ENCODE measurements around the gene PKP1.

PKP1 gene

GRCh38 chr1:201248721-201249559 lies 34.4 kb upstream of the PKP1 start:
- Histone ChIP-seq H3K4me3 (ENCODE audit: severe bottlenecking) (no peak overlapping the region), H3K27me3 (ENCODE audit: insufficient read depth, poor library complexity, severe bottlenecking) (no peaks in the 10 kb centered on the region), H3K27ac (ENCODE audit: poor library complexity, severe bottlenecking) (no peak overlapping the region), H3K36me3 (ENCODE audit: low read depth) (no peaks in the 10 kb centered on the region), H3K4me1 (ENCODE audit: insufficient read depth, poor library complexity, severe bottlenecking) (no peaks in the 10 kb centered on the region), H3K9me3 (ENCODE audit: severe bottlenecking) (no peaks in the 10 kb centered on the region)
- DNase-seq (ENCODE audit: low spot score) = no peak
- ATAC-seq (ENCODE audit: low read depth) = no peak
- TF ChIP-seq, protein P1, sequence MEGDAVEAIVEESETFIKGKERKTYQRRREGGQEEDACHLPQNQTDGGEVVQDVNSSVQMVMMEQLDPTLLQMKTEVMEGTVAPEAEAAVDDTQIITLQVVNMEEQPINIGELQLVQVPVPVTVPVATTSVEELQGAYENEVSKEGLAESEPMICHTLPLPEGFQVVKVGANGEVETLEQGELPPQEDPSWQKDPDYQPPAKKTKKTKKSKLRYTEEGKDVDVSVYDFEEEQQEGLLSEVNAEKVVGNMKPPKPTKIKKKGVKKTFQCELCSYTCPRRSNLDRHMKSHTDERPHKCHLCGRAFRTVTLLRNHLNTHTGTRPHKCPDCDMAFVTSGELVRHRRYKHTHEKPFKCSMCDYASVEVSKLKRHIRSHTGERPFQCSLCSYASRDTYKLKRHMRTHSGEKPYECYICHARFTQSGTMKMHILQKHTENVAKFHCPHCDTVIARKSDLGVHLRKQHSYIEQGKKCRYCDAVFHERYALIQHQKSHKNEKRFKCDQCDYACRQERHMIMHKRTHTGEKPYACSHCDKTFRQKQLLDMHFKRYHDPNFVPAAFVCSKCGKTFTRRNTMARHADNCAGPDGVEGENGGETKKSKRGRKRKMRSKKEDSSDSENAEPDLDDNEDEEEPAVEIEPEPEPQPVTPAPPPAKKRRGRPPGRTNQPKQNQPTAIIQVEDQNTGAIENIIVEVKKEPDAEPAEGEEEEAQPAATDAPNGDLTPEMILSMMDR (IDR thresholded peaks at IDR 0.05; ENCODE audit: poor library complexity, severe bottlenecking) = no peak

DNA sequence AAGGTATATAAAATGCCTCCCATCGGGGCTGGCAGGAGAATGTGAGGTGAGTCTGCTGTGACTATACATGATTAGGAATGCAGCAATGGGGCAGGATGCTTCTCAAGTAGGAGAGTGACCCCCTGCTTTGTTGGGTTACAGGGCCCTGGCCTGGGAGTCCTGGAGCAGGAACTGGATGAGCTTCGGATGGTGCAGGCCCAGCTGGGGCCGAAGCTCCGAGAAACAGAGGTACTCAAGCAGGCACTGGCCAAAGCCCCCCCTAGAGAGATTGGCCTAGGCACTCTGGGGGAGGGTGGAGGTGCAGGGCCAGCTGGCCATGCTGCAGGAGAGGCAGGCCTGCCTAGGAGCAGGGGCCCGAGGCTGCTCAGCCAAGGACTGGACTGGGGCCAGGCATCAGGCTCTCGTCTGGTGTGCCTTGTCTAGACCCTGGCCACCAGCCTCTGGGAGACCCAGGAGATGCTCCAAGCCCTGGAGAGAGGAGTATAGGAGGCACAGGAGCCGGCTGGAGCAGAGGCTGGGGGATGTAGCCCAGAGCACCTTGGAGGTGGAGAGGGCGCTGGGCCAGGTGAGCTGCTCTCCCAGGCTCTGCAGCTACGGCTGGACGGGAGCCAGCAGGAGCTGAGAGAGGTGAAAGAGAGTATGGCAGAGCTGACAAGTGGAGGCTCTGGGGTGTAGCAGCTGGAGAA lies 32.8 kb upstream of the PKP1 start:
- peak; percentile 38 for DNase-seq (ENCODE audit: low spot score)
- Histone ChIP-seq H3K9me3 (ENCODE audit: severe bottlenecking) (no peaks in the 10 kb centered on the region), H3K27ac (ENCODE audit: poor library complexity, severe bottlenecking) (no peak overlapping the region), H3K4me1 (ENCODE audit: insufficient read depth, poor library complexity, severe bottlenecking) (no peaks in the 10 kb centered on the region), H3K27me3 (ENCODE audit: insufficient read depth, poor library complexity, severe bottlenecking) (no peaks in the 10 kb centered on the region), H3K36me3 (ENCODE audit: low read depth) (no peaks in the 10 kb centered on the region), H3K4me3 (ENCODE audit: severe bottlenecking) (no peak overlapping the region)
- no peak for ATAC-seq (ENCODE audit: low read depth)
- TF ChIP-seq, protein P1 (IDR thresholded peaks at IDR 0.05; ENCODE audit: poor library complexity, severe bottlenecking) = no peak

- no peak for ATAC-seq (ENCODE audit: low read depth)
- H3K4me3 ChIP-seq (ENCODE audit: severe bottlenecking) = no peak overlapping the region
- DNase-seq (ENCODE audit: low spot score) = no peak
- TF ChIP-seq, protein P1 (IDR thresholded peaks at IDR 0.05; ENCODE audit: poor library complexity, severe bottlenecking) = no peak
- no peaks in the 10 kb centered on the region for H3K36me3 ChIP-seq (ENCODE audit: low read depth)
- H3K27me3 ChIP-seq (ENCODE audit: insufficient read depth, poor library complexity, severe bottlenecking) = no peaks in the 10 kb centered on the region
- no peaks in the 10 kb centered on the region for H3K9me3 ChIP-seq (ENCODE audit: severe bottlenecking)
- H3K4me1 ChIP-seq (ENCODE audit: insufficient read depth, poor library complexity, severe bottlenecking) = no peaks in the 10 kb centered on the region
- H3K27ac ChIP-seq (ENCODE audit: poor library complexity, severe bottlenecking) = no peak overlapping the region
Observed at GRCh38 chr1:201251411-201251810, 31.9 kb upstream of the PKP1 start.

GRCh38 chr1:201251851-201252430 lies 31.4 kb upstream of the PKP1 start:
- DNase-seq (ENCODE audit: low spot score) (peak; percentile 29), ATAC-seq (ENCODE audit: low read depth) (no peak)
- no peak overlapping the region for H3K27ac ChIP-seq (ENCODE audit: poor library complexity, severe bottlenecking)
- H3K9me3 ChIP-seq (ENCODE audit: severe bottlenecking) = no peaks in the 10 kb centered on the region
- H3K27me3 ChIP-seq (ENCODE audit: insufficient read depth, poor library complexity, severe bottlenecking) = no peaks in the 10 kb centered on the region
- H3K4me3 ChIP-seq (ENCODE audit: severe bottlenecking) = no peak overlapping the region
- TF ChIP-seq, protein P1 (IDR thresholded peaks at IDR 0.05; ENCODE audit: poor library complexity, severe bottlenecking) = no peak
- no peaks in the 10 kb centered on the region for H3K4me1 ChIP-seq (ENCODE audit: insufficient read depth, poor library complexity, severe bottlenecking)
- no peaks in the 10 kb centered on the region for H3K36me3 ChIP-seq (ENCODE audit: low read depth)
